Epithelial cell of proximal tubule (primary cell): ENCODE data around the gene GDPGP1. TPM values are rescaled to one million over a fixed set of nuclear protein-coding genes. Genes with fewer than 3 reads are reported as not detected.

Experiments used
- DNase-seq: peaks from one replicate; pipeline ENCODE4 v3.0.0-alpha.2; 2011; ENCODE audit warnings: low read depth
- H3K4me3 ChIP-seq: 2 replicates; pipeline ENCODE4 v1.5.1; 2011; ENCODE audit warnings: low read depth, mild to moderate bottlenecking, low read length
- CTCF ChIP-seq: conservative IDR thresholded peaks from 2 replicates; pipeline ENCODE4 v1.5.1; 2012; ENCODE audit warnings: low read depth, mild to moderate bottlenecking, low read length
- total RNA-seq: library from RNA; depleted of rRNA; stranded (reverse); fragments of >200 nt; gene quantifications from 2 replicates; pipeline ENCODE4 v1.2.3, GENCODE V29; 2015

The GDPGP1 gene
- total RNA-seq, 1 donor from 2014 or later, result 9.9 TPM

GRCh38 chr15:90264671-90265070 lies 30.7 kb downstream of the GDPGP1 start:
- DNase-seq, result no peak
- peak overlapping the region; percentile 94 for H3K4me3 ChIP-seq
- TF ChIP-seq CTCF, result no peak

- DNase-seq, result peak; percentile 54
- H3K4me3 ChIP-seq, result peak within 1 kb of the TSS; percentile 94
- no peak for TF ChIP-seq CTCF
Observed at GRCh38 chr15:90265271-90266060, 31.5 kb downstream of the GDPGP1 start, which contains the start of gene NGRN. NGRN (plus strand) TSS chr15:90265672; CDS start chr15:90265713, 41 bp downstream.

- no peak for DNase-seq
- no peak for TF ChIP-seq CTCF
- H3K4me3 ChIP-seq, result peak overlapping the region; percentile 94
Observed at GRCh38 chr15:90266061-90266431, 32.0 kb downstream of the GDPGP1 start.

- no peak for DNase-seq
- peak overlapping the region; percentile 94 for H3K4me3 ChIP-seq
- TF ChIP-seq CTCF, result no peak
Observed at GRCh38 chr15:90266485-90266884, 32.5 kb downstream of the GDPGP1 start.

GRCh38 chr15:90268415-90268814 lies 34.4 kb downstream of the GDPGP1 start:
- DNase-seq, result no peak
- no peak for TF ChIP-seq CTCF
- no peak overlapping the region for H3K4me3 ChIP-seq

GRCh38 chr15:90270502-90271150 lies 36.6 kb downstream of the GDPGP1 start:
- TF ChIP-seq CTCF, result no peak
- DNase-seq, result no peak
- H3K4me3 ChIP-seq, result no peak overlapping the region
